ENCODE data around the gene INTS11. TPM values are rescaled to one million over a fixed set of nuclear protein-coding genes. Genes with fewer than 3 reads are reported as not detected.

INTS11 gene
- total and polyA plus RNA-seq, 4 donors = 26.3 to 40.5 (median 34.5) TPM

DNA sequence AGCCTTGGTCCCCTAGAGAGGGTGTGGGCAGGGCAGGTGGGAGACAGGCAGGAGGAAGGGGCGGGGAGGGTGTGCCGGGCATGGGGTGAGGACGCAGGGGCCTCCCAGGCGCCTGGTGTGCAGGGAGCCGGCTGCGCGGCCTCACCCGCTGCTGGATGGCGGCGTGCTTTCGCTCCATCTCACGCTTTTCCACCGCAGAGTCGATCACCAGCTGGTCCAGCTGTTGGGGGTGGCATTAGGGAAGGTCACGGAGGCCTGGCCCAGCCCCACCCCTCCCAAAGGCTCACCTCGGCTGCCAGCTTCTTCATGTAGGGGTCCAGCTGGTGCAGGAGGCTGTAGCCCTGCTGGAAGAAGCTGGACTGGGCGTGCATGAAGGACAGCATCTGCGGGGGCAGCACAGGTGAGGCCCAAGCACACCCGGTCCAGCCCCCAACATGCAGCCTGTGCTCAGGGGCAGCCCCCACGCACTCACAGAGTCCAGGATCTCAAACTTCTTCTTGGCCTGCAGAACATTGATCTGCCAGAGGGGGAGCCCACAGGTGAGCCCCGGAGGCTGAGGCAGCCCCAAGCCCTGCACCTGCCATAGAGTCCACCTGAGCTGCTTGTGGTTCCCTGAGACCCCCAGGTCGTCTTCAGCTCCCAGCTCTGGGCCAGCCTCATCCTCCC lies 24.6 kb downstream of the INTS11 start:
- Histone ChIP-seq H3K27me3 (ENCODE audit: control insufficient read depth in 4 of 4, insufficient read depth in 4 of 4, low read length in 3 of 4) (no peaks in the 10 kb centered on the region), H3K27ac (ENCODE audit: low read depth in 1 of 2, low read length in 2 of 2) (no peak overlapping the region), H3K9me3 (ENCODE audit: control insufficient read depth in 4 of 4, low read length in 3 of 4) (no peaks in the 10 kb centered on the region), H3K4me3 (ENCODE audit: low read depth in 1 of 3, low read length in 3 of 3) (no peak overlapping the region), H3K9ac (ENCODE audit: low read depth in 1 of 2, low read length in 2 of 2) (no peak overlapping the region), H3K4me1 (ENCODE audit: control insufficient read depth in 4 of 4, insufficient read depth in 4 of 4, low read length in 3 of 4) (peaks cover 1 to 6% (median 2%) of the 10 kb centered on the region in 4 donors), H3K36me3 (ENCODE audit: control insufficient read depth in 4 of 4, insufficient read depth in 3 of 4, low read depth in 1 of 4, low read length in 3 of 4) (peaks cover 0 to 11% (median 2%) of the 10 kb centered on the region in 4 donors)
- no peak for DNase-seq (ENCODE audit: low spot score)
- TF ChIP-seq, protein P1, sequence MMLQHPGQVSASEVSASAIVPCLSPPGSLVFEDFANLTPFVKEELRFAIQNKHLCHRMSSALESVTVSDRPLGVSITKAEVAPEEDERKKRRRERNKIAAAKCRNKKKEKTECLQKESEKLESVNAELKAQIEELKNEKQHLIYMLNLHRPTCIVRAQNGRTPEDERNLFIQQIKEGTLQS (IDR thresholded peaks at IDR 0.05) = no peak
- TF ChIP-seq, protein P2, sequence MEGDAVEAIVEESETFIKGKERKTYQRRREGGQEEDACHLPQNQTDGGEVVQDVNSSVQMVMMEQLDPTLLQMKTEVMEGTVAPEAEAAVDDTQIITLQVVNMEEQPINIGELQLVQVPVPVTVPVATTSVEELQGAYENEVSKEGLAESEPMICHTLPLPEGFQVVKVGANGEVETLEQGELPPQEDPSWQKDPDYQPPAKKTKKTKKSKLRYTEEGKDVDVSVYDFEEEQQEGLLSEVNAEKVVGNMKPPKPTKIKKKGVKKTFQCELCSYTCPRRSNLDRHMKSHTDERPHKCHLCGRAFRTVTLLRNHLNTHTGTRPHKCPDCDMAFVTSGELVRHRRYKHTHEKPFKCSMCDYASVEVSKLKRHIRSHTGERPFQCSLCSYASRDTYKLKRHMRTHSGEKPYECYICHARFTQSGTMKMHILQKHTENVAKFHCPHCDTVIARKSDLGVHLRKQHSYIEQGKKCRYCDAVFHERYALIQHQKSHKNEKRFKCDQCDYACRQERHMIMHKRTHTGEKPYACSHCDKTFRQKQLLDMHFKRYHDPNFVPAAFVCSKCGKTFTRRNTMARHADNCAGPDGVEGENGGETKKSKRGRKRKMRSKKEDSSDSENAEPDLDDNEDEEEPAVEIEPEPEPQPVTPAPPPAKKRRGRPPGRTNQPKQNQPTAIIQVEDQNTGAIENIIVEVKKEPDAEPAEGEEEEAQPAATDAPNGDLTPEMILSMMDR (IDR thresholded peaks at IDR 0.05; ENCODE audit: low read depth, low read length, missing input control) = peak; percentile 24
- WGBS = 92% methylated on average over 22 of the region's 22 CpGs

DNA sequence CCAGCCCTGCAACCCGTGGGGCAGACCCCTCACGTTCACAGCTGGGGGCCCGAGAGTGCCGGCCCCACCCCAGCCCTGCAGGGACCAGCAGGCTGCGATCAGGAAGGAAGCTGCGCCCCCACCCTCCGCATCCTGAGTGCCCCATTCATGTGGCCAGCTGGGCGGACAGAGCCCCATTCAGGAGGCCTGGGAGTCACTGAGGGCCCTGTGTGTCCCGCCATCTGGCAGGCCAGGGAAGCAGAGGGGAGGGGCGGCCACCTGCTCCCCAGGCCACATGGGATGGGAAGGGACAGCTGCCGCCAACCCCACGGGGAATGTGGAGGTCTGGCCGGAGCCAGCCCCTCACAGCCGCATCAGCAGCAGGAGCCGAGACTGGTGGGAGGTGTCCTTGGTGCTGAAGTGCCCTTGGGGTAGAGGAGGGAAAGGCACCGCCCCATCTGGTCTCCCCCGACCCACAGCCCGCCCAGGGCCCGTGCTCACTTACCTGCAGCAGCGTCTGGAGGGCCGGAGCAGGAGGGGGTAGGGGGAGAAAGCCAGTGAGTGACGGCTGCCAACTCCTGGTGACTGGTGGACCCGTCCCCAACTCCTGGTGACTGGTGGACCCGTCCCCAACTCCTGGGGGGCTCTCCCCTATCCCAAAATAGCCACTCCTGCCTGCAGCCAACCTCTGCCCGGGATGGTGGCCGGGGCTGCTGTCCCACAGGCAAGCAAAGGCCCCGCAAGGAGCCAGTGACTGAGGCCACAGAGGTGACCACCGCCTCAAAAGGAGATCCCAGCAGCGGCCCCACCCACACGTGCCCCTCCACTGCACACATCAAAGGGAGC lies 25.4 kb downstream of the INTS11 start:
- Histone ChIP-seq H3K4me3 (ENCODE audit: low read depth in 1 of 3, low read length in 3 of 3) (no peak overlapping the region), H3K27me3 (ENCODE audit: control insufficient read depth in 4 of 4, insufficient read depth in 4 of 4, low read length in 3 of 4) (no peaks in the 10 kb centered on the region), H3K4me1 (ENCODE audit: control insufficient read depth in 4 of 4, insufficient read depth in 4 of 4, low read length in 3 of 4) (no peaks in the 10 kb centered on the region), H3K36me3 (ENCODE audit: control insufficient read depth in 4 of 4, insufficient read depth in 3 of 4, low read depth in 1 of 4, low read length in 3 of 4) (peaks cover 0 to 14% (median 2%) of the 10 kb centered on the region in 4 donors), H3K9me3 (ENCODE audit: control insufficient read depth in 4 of 4, low read length in 3 of 4) (no peaks in the 10 kb centered on the region), H3K27ac (ENCODE audit: low read depth in 1 of 2, low read length in 2 of 2) (no peak overlapping the region), H3K9ac (ENCODE audit: low read depth in 1 of 2, low read length in 2 of 2) (no peak overlapping the region)
- TF ChIP-seq YY1 (IDR thresholded peaks at IDR 0.05) (no peak), NR2F2 (IDR thresholded peaks at IDR 0.05) (no peak), EGR1 (IDR thresholded peaks at IDR 0.05; ENCODE audit: low read depth in 2 of 2) (no peak), HNF4A (conservative IDR thresholded peaks at IDR 0.05) (no peak), JUND (IDR thresholded peaks at IDR 0.05) (no peak), FOXA2 (IDR thresholded peaks at IDR 0.05) (no peak)
- TF ChIP-seq, protein P3, sequence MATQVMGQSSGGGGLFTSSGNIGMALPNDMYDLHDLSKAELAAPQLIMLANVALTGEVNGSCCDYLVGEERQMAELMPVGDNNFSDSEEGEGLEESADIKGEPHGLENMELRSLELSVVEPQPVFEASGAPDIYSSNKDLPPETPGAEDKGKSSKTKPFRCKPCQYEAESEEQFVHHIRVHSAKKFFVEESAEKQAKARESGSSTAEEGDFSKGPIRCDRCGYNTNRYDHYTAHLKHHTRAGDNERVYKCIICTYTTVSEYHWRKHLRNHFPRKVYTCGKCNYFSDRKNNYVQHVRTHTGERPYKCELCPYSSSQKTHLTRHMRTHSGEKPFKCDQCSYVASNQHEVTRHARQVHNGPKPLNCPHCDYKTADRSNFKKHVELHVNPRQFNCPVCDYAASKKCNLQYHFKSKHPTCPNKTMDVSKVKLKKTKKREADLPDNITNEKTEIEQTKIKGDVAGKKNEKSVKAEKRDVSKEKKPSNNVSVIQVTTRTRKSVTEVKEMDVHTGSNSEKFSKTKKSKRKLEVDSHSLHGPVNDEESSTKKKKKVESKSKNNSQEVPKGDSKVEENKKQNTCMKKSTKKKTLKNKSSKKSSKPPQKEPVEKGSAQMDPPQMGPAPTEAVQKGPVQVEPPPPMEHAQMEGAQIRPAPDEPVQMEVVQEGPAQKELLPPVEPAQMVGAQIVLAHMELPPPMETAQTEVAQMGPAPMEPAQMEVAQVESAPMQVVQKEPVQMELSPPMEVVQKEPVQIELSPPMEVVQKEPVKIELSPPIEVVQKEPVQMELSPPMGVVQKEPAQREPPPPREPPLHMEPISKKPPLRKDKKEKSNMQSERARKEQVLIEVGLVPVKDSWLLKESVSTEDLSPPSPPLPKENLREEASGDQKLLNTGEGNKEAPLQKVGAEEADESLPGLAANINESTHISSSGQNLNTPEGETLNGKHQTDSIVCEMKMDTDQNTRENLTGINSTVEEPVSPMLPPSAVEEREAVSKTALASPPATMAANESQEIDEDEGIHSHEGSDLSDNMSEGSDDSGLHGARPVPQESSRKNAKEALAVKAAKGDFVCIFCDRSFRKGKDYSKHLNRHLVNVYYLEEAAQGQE (IDR thresholded peaks at IDR 0.05) = peak; percentile 90
- DNase-seq (ENCODE audit: low spot score) = no peak
- WGBS = 91% methylated on average over 30 of the region's 30 CpGs

Measured in liver (tissue), 9 donors.